VCaP (cell line): ENCODE results near the gene NKX6-2.

ENCODE experiments used
- H3K27ac ChIP-seq: fragments of 450-650 bp; 2 replicates; pipeline ENCODE4 v1.5.1; 2017
- TF ChIP-seq, protein P1 (sequence below): fragments of 450-650 bp; conservative IDR thresholded peaks from 2 replicates; pipeline ENCODE4 v1.5.1; 2017; ENCODE audit warnings: mild to moderate bottlenecking, moderate library complexity

The NKX6-2 gene

GRCh38 chr10:132752961-132753360 lies 33.0 kb downstream of the NKX6-2 start:
- no peak overlapping the region for H3K27ac ChIP-seq
- TF ChIP-seq, protein P1, sequence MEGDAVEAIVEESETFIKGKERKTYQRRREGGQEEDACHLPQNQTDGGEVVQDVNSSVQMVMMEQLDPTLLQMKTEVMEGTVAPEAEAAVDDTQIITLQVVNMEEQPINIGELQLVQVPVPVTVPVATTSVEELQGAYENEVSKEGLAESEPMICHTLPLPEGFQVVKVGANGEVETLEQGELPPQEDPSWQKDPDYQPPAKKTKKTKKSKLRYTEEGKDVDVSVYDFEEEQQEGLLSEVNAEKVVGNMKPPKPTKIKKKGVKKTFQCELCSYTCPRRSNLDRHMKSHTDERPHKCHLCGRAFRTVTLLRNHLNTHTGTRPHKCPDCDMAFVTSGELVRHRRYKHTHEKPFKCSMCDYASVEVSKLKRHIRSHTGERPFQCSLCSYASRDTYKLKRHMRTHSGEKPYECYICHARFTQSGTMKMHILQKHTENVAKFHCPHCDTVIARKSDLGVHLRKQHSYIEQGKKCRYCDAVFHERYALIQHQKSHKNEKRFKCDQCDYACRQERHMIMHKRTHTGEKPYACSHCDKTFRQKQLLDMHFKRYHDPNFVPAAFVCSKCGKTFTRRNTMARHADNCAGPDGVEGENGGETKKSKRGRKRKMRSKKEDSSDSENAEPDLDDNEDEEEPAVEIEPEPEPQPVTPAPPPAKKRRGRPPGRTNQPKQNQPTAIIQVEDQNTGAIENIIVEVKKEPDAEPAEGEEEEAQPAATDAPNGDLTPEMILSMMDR, result no peak

GRCh38 chr10:132752378-132752777 lies 33.6 kb downstream of the NKX6-2 start:
- TF ChIP-seq, protein P1, result no peak
- no peak overlapping the region for H3K27ac ChIP-seq

DNA sequence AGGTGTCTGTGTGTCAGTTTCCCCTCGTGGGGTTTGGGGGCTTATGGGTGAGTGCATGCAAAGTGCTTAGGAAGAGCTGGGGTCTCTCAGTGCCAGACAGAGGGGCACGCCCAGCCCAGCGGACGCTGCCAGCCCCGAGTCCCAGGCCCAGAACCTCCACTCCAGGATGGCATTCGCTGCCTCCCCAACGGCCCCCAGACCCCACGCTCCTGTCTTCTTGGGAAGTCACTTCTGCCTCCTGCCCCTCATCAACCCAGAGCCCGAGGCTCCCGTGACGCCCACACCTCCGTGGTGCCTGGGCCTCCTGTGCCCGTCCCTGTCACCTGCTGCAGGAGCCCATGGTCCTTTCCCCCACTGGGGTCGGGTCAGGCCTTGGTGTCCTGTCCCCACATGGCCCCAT lies 35.0 kb downstream of the NKX6-2 start:
- no peak overlapping the region for H3K27ac ChIP-seq
- TF ChIP-seq, protein P1, result no peak

DNA sequence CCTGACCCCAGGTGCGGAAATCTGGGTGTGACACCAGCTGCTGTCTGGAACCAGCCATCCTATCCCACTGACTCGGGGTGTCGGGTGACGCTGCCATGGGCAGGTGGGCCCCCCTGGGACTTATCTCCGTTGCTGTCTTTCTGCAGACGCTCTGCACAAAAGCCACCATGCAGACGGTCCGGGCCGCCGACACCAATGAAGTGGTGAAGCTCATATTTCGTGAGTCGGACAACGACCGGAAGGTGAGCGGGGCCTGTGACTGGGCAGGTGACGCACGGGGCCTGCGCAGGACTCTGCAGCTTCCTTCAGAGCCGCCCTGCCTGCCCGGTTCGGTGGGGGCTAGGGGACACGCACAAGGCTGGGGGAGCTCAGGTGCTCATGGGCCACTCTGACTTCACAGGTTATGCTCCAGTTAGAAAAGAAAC lies 36.6 kb downstream of the NKX6-2 start:
- TF ChIP-seq, protein P1, result no peak
- no peak overlapping the region for H3K27ac ChIP-seq

DNA sequence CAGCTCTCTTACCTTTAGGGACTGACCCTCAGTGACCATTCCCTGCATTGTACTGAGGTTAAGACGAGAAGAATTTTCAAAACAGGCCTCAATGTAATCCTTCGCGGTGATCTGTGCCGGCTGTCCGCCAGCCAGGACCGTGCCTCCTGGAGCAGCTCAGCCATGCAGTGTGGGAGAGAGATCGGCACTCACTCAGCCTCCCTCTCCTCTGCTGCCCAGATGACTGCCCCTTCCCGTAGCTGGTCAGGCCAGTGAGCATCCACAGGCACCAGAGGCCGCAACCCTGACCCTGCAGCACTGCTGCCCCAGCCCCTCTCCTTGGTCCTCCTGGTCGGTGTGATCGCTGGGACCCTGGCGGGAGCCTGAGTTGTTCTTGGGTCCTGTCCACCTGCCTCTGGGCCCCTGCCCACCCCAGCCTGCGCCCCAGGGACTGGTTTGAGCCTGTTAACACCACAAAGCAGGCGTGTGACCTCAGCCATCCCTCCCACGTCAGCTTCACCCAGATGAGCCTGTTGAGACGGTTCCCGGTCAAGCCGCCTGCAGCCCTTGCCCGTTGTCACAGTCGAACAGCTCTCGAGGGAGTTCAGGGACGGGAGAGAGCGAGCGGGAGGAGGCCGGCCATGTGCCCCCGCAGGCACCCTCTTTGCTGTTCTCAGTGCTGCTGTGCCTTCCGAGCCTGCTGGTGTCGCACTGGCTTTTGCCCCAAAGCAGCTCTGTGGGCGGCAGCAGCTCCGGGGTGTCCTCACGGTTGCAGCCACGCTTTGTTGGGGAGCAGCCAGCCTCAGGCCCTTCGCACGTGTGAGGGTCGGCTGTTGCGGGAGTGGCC lies 37.2 kb downstream of the NKX6-2 start:
- TF ChIP-seq, protein P1, result no peak
- no peak overlapping the region for H3K27ac ChIP-seq

DNA sequence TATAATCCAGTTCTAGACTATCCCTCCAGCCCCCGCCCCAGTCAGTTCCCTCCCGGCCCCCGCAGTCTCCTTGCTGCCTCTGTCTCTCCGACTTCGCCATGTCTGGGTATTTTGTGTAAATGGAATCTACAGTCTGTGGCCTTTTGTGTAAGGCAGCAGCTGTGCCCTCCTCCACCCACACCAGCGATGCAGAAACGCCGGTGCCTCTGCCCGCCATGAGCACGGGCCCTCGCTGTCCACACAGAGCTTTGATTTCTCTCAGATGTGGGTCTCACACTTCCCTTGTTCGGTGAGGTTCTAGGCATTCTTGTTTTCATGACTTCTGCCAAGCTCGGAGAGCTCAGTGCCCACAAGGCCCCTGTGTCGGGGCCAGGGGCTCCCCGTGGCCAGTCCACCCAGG lies 37.8 kb downstream of the NKX6-2 start:
- TF ChIP-seq, protein P1, result no peak
- no peak overlapping the region for H3K27ac ChIP-seq

DNA sequence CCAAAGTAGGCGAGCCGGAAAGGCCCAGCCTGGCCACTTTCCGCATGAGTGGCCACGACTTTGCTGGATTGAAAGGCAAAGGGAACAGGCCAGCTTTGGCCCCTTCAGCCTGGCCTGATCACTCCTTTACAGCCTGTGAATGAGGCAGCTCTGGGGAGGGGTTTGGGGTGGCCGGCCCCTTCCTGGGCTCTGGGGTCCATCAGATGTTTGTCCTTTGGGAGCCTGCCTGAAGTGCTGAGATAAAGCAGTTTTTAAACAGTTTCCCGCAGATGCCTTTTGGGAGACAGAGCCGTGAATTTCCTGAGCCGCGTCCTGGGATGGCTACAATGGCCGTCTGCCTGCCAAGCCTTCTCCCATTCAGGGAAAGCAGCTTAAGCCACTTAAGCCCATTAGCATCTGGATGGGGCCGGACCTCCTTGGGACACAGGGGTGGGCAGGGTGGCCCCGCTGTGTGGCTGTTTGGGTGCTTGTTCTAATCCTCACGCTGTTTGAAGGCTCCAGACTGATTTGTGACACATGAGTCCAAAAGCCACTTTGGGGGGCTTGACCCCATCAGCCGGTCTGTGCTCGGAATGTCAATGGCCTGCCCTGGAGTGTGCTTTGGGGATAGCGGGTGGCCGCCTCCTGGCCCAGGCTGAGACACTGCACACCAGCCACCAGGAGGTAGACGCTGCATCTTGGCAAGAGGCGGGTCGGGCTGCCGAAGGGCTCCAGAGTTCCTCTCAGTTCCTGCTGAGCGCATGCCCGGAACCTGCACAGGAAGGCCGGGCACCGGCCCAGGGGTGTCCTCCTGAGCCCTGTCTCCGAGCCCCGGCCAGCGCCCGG lies 38.9 kb downstream of the NKX6-2 start:
- TF ChIP-seq, protein P1, result no peak
- H3K27ac ChIP-seq, result peak overlapping the region; percentile 50
